HG02885 (cell line): Measurements from ENCODE around the gene TMEM88.
A peak's percentile ranks its signal among the peaks of the same experiment; 100 is the strongest.

Experiments
- ATAC-seq: cut with Tn5 transposase; IDR thresholded peaks from one replicate; pipeline ENCODE4 v1.9.1; 2021; ENCODE audit warnings: mild to moderate bottlenecking; ENCODE audit not compliant: unreplicated experiment, poor library complexity

TMEM88 gene

GRCh38 chr17:7882068-7882467, 27.2 kb downstream of the TMEM88 start:
- no peak for ATAC-seq

- no peak for ATAC-seq
Measured at GRCh38 chr17:7882629-7883028, 27.8 kb downstream of the TMEM88 start.

- no peak for ATAC-seq
Measured at GRCh38 chr17:7883781-7884386, 29.0 kb downstream of the TMEM88 start.

GRCh38 chr17:7884581-7885366, 29.9 kb downstream of the TMEM88 start:
- ATAC-seq = no peak

- no peak for ATAC-seq
Measured at GRCh38 chr17:7885367-7886226, 30.7 kb downstream of the TMEM88 start.

GRCh38 chr17:7886227-7887037, 31.6 kb downstream of the TMEM88 start:
- ATAC-seq = no peak

- ATAC-seq = no peak
Measured at GRCh38 chr17:7887038-7887481, 32.2 kb downstream of the TMEM88 start.

GRCh38 chr17:7887482-7888183, 32.8 kb downstream of the TMEM88 start:
- ATAC-seq = peak; percentile 47

- ATAC-seq = no peak
Measured at GRCh38 chr17:7888184-7888920, 33.5 kb downstream of the TMEM88 start, which contains the start of gene CHD3. Gene CHD3 (plus strand): TSS chr17:7888789. CDS start chr17:7889001, 212 bp downstream.

- no peak for ATAC-seq
Measured at GRCh38 chr17:7889166-7889955, 34.5 kb downstream of the TMEM88 start.

GRCh38 chr17:7893187-7893880, 38.5 kb downstream of the TMEM88 start:
- no peak for ATAC-seq

GRCh38 chr17:7894226-7894625, 39.4 kb downstream of the TMEM88 start:
- ATAC-seq = no peak

- no peak for ATAC-seq
Measured at GRCh38 chr17:7894866-7895265, 40.0 kb downstream of the TMEM88 start.

- no peak for ATAC-seq
Measured at GRCh38 chr17:7897090-7897489, 42.2 kb downstream of the TMEM88 start.

- ATAC-seq = no peak
Measured at GRCh38 chr17:7897773-7898172, 42.9 kb downstream of the TMEM88 start.

GRCh38 chr17:7903154-7904103, 48.6 kb downstream of the TMEM88 start:
- ATAC-seq = no peak
